Endothelial cell of hepatic sinusoid (primary cell): Measurements from ENCODE around the gene ALOX5.
"Not testable (repeated sequence)": the region's sequence is repeated elsewhere in the genome, so short reads cannot be mapped to it uniquely, and the experiment has no call there.

Source experiments
- in situ Hi-C: cut with HindIII; loops from 2 replicates; pipeline ENCODE4 v1.10.0; 2017; ENCODE audit warnings: low sequenced_read_pairs

ALOX5 gene

GRCh38 chr10:45374350-45375052 is 485 bp downstream of the ALOX5 start:
- in situ Hi-C loops: no loop called here

GRCh38 chr10:45375101-45375500 is 1.1 kb downstream of the ALOX5 start:
- in situ Hi-C loops: no loop called here

- in situ Hi-C loops: no loop called here
These were observed 1.8 kb downstream of the ALOX5 start for GRCh38 chr10:45375716-45376231.

GRCh38 chr10:45376371-45376801 is 2.4 kb downstream of the ALOX5 start:
- in situ Hi-C loops: no loop called here

DNA sequence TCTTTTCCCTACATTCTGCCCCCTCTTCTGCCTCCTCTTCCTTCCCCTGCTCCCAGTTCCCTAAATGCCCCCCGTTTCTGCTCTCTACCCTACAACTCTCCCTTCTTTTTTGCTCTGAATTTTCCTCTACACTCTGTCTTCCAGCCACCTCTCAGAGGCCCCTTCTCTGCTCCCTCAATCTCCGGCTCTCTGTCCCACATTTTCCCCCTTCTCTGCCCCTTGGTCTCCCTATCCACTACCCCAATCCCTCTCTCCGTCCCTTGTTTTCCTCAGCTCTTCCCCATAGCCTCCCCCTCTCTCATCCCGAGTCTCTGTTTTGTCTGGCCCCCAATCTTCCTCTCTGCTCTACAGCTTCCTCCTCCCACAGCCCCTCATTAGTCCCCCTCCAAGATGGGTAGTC is 3.3 kb downstream of the ALOX5 start:
- in situ Hi-C loops: no loop called here

- in situ Hi-C loops: no loop called here
These were observed 3.8 kb downstream of the ALOX5 start for GRCh38 chr10:45377858-45378257.

GRCh38 chr10:45378914-45379726 is 5.1 kb downstream of the ALOX5 start:
- in situ Hi-C loops: no loop called here

GRCh38 chr10:45379891-45380540 is 6.0 kb downstream of the ALOX5 start:
- in situ Hi-C loops: no loop called here

DNA sequence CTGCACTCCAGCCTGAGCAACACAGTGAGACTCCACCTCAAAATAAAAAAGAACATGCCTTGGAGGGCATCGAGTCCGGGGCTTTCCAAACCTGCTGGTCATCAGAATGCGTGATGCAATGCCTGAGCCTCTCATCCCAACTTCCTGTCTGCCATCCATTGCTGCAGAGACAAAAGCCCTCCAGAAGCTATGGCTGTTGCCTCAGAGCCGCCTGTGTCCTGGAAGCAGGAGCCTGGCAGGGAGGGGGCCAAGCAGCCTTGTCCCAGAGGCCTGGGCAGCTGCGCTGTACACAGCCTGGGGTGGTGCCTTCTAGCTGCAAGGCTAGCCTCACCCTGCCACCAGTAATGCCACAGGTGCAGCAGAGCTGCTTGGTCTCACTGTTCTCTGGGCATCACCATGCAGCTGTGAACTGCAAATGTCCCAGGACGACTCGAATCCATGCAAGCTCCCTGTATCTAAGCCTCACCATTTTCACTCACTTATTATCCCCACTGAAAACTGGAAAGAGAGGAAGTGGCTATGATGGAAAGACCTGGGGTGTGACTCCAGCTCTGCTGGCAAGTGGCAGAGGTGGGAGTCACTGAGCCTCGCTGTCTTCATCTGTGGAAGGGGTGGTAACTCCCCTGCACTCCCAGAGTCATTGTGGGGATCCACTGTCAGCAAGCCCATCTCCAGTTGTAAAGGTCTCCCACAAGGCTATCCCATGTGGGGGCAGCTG is 7.0 kb downstream of the ALOX5 start:
- in situ Hi-C loops: no loop called here

- in situ Hi-C loops: no loop called here
These were observed 8.6 kb downstream of the ALOX5 start for GRCh38 chr10:45382591-45382990.

GRCh38 chr10:45383682-45384330 is 9.8 kb downstream of the ALOX5 start:
- in situ Hi-C loops: no loop called here

DNA sequence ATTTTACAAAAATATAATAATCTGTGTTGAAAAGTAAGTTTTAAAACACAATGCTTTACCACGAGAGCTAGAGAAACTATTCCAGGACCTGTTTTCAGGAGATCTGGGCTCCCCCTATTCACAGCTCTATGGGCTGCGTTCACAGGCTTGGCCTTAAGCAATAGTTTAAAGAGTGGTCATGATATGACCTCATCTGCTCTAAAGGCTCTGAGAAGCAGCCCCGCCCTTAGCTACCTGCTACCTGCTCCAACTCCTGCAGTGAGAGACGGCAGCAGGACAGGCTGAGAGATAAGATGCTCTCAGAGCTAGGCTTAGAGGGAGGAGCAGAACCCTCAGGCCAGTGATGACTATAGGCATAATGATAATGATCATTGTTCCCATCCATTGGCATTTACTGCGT is 12.6 kb downstream of the ALOX5 start:
- in situ Hi-C loops: no loop called here

GRCh38 chr10:45387096-45387893 is 13.3 kb downstream of the ALOX5 start:
- in situ Hi-C loops: no loop called here

- in situ Hi-C loops: not testable (repeated sequence)
These were observed 15.7 kb downstream of the ALOX5 start for GRCh38 chr10:45389671-45390070.

DNA sequence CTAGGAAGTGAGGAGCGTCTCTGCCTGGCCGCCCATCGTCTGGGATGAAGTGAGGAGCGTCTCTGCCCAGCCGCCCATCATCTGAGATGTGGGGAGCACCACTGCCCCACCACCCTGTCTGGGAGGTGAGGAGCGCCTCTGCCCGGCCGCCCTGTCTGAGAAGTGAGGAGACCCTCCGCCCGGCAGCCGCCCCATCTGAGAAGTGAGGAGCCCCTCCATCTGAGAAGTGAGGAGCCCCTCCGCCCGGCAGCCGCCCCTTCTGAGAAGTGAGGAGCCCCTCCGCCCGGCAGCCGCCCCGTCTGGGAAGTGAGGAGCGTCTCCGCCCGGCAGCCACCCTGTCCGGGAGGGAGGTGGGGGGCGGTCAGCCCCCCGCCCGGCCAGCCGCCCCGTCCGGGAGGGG is 17.6 kb downstream of the ALOX5 start:
- in situ Hi-C loops: not testable (repeated sequence)

DNA sequence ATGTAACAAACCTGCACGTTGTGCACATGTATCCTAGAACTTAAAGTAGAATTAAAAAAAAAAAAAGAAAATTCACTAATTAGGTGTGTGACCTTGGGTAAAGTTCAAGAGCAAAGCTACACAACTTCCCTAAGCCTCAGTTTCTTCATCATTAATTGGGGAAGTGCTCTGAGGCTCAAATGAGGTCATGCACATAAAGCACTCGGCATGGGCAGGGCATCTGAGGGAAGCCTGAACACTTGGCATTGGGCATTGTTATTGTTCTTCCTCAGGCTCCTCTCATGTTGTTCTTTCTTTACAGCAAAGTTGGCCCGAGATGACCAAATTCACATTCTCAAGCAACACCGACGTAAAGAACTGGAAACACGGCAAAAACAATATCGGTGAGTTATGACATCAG is 21.5 kb downstream of the ALOX5 start:
- in situ Hi-C loops: no loop called here

DNA sequence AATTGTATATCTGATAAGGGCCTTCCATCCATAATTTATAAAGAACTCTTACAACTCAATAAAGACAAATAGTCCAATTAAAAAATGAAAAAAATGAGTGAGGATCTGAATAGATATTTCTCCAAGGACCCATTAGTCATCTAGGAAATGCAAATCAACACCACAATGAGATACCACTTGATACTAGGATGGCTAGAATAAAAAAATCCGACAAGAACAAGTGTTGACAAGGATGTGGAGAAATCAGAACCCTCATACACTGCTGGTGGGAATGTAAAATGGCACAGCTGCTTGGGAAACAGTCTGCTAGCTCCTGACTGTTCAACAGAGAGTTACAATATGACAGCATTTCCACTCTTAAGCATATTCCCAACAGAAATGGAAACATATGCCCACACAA is 24.6 kb downstream of the ALOX5 start:
- in situ Hi-C loops: no loop called here

GRCh38 chr10:45399113-45399512 is 25.1 kb downstream of the ALOX5 start:
- in situ Hi-C loops: no loop called here

GRCh38 chr10:45403151-45403550 is 29.1 kb downstream of the ALOX5 start:
- in situ Hi-C loops: no loop called here
